PFSK-1 (cell line): ENCODE measurements around the gene BAIAP2L1.

Source experiments
- POLR2AphosphoS5 ChIP-seq: IDR thresholded peaks from 2 replicates; pipeline ENCODE4 v1.6.1; 2012; ENCODE audit warnings: low read depth, mild to moderate bottlenecking, control low read depth, low read length, moderate library complexity
- SIN3A ChIP-seq: IDR thresholded peaks from 2 replicates; pipeline ENCODE4 v1.6.1; 2012; ENCODE audit warnings: mild to moderate bottlenecking, low read length, moderate library complexity, borderline replicate concordance; ENCODE audit not compliant: insufficient read depth
- TF ChIP-seq, protein P1 (sequence below), 2 experiments: IDR thresholded peaks; 2 replicates each; pipeline versions ENCODE4 v1.6.1 to v1.8.0; 2011 to 2012; ENCODE audit warnings: low read depth in 2 of 2, low read length in 2 of 2, control low read depth in 1 of 2, inconsistent platforms in 1 of 2, mild to moderate bottlenecking in 1 of 2, moderate library complexity in 1 of 2; ENCODE audit not compliant: insufficient read depth in 1 of 2

GRCh38 chr7:98396768-98397167 lies 4.1 kb downstream of the BAIAP2L1 start:
- TF ChIP-seq, protein P1, sequence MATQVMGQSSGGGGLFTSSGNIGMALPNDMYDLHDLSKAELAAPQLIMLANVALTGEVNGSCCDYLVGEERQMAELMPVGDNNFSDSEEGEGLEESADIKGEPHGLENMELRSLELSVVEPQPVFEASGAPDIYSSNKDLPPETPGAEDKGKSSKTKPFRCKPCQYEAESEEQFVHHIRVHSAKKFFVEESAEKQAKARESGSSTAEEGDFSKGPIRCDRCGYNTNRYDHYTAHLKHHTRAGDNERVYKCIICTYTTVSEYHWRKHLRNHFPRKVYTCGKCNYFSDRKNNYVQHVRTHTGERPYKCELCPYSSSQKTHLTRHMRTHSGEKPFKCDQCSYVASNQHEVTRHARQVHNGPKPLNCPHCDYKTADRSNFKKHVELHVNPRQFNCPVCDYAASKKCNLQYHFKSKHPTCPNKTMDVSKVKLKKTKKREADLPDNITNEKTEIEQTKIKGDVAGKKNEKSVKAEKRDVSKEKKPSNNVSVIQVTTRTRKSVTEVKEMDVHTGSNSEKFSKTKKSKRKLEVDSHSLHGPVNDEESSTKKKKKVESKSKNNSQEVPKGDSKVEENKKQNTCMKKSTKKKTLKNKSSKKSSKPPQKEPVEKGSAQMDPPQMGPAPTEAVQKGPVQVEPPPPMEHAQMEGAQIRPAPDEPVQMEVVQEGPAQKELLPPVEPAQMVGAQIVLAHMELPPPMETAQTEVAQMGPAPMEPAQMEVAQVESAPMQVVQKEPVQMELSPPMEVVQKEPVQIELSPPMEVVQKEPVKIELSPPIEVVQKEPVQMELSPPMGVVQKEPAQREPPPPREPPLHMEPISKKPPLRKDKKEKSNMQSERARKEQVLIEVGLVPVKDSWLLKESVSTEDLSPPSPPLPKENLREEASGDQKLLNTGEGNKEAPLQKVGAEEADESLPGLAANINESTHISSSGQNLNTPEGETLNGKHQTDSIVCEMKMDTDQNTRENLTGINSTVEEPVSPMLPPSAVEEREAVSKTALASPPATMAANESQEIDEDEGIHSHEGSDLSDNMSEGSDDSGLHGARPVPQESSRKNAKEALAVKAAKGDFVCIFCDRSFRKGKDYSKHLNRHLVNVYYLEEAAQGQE (IDR thresholded peaks at IDR 0.05; ENCODE audit: insufficient read depth in 1 of 2, low read depth in 2 of 2, low read length in 2 of 2) = no peak
- TF ChIP-seq POLR2AphosphoS5 (no peak), SIN3A (no peak)
